GM18858 (cell line): Measurements from ENCODE around the gene C12orf43.

ENCODE experiments used
- ATAC-seq: cut with Tn5 transposase; IDR thresholded peaks from one replicate; pipeline ENCODE4 v1.9.1; 2021; ENCODE audit not compliant: unreplicated experiment

Gene C12orf43

GRCh38 chr12:120979220-120979861 is 36.9 kb downstream of the C12orf43 start:
- no peak for ATAC-seq

- ATAC-seq = no peak
Observed at GRCh38 chr12:120978296-120979219, 37.7 kb downstream of the C12orf43 start, which contains the start of gene HNF1A. HNF1A (plus strand) TSS chr12:120978543; CDS start chr12:120978769, 226 bp downstream.

DNA sequence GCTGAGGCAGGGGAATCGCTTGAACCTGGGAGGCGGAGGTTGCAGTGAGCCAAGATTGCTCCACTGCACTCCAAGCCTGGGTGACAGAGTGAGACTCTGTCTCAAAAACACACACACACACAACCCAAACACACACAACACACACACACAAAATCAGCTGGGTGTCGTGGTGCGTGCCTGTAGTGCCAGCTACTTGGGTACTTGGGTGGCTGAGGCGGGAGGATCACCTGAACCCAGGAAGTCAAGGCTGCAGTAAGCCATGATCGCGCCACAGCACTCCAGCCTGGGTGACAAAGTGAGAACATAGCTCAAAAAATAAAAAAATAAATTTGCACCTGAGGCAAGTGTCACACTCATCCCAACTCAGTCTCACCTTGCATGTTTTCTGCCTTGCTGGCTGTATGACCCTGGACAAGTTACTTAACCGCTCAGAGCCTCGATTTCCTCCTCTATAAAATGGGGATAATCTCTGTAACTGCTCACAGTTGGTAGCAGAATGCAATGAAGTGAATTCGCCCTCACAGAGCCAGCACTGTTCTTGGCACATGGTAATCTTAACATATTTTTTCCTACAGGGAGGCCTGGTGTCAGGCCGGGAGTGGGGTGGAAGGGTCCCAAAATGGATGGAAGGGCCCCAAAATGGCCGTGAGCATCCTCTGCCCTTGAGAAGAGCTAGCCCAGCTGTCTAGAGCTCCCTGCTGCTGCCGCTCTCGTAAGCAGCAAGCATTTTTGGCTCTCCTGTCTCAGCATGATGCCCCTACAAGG is 38.6 kb downstream of the C12orf43 start:
- no peak for ATAC-seq

DNA sequence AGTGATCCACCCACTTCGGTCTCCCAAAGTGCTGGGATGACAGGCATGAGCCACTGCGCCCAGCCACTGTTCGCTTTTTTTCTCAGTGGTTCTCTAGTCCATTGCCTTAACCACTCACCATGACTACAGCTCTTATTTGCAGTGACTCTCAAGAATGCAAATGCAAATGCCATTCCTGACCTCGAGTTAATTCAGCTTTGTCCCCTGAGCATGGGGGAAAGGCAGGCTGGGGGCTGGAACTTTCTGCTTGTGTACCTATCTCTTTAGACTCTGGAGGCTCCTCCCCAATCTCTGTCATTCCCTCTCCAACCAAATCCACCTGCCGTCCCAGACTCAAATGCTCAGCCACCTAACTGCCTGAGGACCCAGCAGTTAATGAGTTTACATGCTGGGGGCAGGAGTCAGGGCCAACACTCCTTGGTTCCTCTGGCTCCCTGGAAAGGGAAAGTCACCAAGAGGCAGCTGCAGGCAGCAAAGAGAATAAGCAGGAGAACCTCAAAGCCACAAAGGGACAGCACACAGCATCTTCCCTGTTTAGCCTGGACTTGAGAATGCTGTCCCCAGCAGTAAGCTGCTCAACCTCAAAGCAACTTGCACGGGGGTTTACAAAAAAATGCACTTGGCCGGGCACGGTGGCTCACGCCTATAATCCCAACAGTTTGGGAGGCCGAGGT is 43.3 kb downstream of the C12orf43 start:
- ATAC-seq = no peak

DNA sequence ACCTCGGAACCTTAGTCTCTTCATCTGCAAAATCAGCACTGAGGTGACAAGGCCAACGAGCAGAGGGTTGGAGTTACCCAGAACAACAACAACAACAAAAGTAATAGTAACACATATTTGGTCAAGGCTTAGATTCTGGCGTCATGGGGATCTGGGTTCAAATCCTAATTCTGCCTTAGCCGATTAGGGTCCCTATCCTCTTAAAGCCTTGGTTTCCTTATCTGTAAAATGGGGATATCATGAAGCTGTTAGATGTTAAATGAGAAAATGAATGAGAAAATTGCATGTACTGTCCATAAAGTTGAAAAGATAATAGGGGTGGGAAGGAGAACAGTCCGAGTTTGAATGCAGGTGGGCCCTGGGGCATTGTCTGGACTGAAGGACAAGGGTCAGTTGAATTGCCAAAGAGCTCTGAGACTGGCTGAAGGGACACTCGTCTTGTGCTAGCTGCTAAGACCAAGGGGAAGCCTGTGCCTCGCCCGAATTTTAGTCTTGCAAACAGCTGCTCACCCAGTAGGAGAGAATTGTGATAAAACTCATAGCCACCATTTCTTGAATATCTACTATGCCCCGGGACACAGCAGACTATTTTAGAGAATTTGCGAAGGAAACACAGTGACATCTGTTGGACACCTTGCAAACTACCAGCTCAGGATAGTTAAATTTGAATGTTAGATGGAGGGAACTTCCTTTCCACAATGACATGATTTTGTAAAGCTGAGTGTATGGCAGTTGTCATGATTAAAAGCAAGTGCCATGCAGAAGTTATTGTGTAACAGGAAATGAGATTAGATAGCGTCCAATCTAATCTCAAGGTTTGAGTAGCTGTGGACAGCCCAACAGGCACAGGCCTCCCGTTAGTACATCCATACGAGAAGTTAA is 44.7 kb downstream of the C12orf43 start:
- ATAC-seq = no peak

- ATAC-seq = no peak
Observed at GRCh38 chr12:120970310-120970709, 46.0 kb downstream of the C12orf43 start.

GRCh38 chr12:120965534-120966091 is 50.7 kb downstream of the C12orf43 start:
- no peak for ATAC-seq

GRCh38 chr12:120964298-120964697 is 52.0 kb downstream of the C12orf43 start:
- ATAC-seq = no peak

GRCh38 chr12:120962532-120963020 is 53.7 kb downstream of the C12orf43 start:
- ATAC-seq = no peak

DNA sequence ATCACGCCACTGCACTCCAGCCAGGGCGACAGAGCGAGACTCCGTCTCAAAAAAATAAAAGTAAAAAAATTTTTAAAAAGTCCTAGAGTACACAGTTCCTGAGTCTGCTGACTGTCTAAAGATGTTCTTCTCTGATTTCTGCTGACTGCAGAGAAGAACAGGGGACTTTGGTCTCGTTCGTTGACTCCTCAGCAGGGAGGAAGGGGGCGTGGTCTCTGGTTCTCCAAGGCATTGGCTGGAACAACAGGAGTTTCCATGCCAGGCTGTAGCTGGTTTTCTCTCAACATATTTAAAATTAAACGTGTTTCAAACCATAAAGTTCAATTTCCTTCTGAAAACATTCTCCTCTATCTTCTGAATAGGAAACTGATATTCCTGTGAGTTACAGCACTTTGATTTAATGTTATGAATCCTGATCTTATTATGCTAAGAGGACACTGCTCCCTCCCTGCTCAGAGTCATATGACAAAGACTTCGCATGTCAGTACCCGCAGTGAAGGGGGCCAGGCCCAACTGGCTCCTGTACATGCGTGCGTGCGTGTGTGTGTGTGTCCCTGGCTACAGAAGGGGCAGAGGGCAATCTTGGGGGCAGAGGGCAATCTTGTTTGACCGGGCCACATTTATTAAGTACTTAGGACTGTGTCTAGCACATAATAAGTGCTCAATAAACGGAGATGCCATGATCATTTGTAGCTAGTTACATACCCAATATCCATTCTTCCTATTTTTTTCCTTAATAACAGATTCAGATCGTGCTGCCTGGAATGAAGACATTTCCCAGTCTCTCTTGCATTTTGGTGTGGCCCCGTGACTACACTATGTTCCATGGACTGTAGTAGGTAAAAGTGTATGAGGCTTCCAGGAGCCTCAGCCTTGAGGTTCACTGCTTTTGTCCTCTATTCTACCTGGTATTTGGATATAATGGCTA is 54.4 kb downstream of the C12orf43 start:
- no peak for ATAC-seq

DNA sequence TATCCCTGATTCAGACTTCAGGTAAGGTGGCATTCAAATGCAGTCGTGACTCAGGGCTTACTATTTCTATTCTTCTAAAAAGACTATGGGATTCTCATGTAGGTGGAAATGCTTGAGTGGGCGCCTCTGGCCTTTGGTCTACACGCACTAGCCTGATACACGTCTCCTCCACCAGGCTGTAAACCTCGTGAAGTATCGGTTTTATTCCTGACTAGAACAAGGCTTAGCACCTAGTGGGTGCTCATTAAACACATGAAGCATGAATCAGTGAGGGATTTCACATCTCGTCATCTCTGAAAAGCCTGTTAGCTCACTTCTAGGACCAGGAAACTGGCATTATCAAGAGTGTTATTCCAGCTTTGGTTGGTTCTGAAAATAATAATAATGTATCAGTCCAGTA is 55.6 kb downstream of the C12orf43 start:
- ATAC-seq = no peak

DNA sequence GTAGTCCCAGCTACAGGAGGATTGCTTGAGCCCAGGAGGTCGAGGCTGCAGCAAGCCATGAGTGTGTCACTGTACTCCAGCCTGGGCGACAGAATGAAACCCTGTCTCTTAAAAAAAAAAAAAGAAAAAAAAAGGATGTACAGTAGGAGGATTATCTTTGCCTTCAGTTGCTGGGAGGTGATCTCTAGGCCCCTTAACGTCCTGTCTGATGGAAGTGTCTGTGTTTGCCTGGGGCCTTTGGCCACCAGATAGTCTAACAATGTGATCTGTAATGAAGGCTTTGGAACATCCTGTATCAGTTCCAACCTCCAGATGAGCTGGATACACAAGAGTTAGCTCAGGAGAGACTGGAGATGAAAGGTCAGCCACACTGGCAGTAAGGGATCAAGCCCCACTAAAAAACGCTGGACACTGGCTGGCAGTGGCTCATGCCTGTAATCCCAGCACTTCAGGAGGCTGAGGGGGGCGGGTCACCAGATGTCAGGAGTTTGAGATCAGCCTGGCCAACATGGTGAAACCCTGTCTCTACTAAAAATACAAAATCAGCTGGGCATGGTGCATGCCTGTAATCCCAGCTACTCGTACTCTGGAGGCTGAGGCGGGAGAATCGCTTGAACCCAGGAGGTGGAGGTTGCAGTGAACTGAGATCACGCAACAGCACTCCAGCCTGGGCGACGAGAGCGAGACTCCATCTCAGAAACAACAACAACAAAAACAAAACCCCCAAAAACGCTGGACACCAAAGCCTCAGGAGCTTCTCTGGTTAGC is 57.0 kb downstream of the C12orf43 start:
- no peak for ATAC-seq

- no peak for ATAC-seq
Observed at GRCh38 chr12:120956579-120957300, 59.5 kb downstream of the C12orf43 start.

DNA sequence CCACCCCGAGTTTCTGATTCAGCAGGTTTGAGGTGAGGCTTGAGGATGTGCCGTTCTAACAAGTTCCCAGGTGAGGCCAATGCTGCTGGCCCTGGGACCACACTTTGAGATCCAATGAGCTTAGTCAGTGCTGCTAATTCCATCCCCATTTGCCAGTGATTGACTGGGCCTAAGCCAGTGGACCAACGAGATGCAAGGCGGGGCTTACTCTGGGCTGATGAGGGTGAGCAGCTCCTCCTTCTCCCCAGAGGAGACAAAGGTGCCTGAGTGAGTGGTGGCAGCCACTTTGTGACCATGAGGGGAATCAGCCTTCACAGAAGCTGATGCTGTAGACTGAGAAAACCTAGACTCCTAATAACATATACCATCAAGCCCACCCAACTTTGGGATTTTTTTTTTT is 61.1 kb downstream of the C12orf43 start:
- ATAC-seq = no peak

GRCh38 chr12:120950807-120951206 is 65.5 kb downstream of the C12orf43 start:
- ATAC-seq = no peak
